ENCODE data around the gene JPH4. TPM values are rescaled to one million over a fixed set of nuclear protein-coding genes. Genes with fewer than 3 reads are reported as not detected.

JPH4 gene
- total RNA-seq, 1 experiment from 2014 or later, result 0.15 TPM

DNA sequence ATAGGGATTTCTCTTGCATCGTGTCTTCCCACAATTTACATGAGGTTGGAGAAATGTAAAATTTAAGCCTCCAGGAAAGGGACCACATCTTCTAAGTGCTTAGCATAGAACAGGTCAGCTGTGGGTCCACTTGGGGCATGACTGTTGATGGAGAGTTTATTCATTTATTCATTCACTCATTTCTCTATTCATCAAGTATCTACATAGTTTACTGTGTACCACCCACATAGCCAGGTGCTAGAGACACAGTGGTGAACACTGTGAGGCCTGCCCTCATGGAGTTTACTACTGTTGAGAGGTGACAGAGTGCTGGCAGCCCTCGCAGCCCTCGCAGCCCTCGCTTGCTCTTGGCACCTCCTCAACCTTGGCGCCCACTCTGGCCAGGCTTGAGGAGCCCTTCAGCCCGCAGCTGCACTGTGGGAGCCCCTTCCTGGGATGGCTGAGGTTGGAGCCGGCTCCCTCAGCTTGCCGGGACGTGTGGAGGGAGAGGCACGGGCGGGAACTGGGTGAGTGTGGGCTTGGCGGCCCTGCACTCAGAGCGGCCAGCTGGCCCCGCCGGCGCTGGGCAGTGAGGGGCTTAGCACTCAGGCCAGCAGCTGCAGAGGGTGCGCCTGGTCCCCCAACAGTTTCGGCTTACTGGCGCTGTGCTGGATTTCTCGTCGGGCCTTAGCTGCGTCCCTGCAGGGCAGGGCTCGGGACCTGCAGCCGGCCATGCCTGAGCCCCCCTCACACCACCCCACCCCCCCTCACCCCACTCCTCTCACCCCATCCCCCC, 1.7 kb upstream of the JPH4 start:
- no peak overlapping the region for H3K27ac ChIP-seq (ENCODE audit: low read depth, low read length)
- no peak overlapping the region for H3K4me2 ChIP-seq (ENCODE audit: low read length)
- H3K27me3 ChIP-seq (ENCODE audit: insufficient read depth, low read length), result no peaks in the 10 kb centered on the region
- H2AFZ ChIP-seq (ENCODE audit: low read depth, low read length, poor library complexity, severe bottlenecking), result no peak overlapping the region
- no peaks in the 10 kb centered on the region for H3K4me1 ChIP-seq (ENCODE audit: control insufficient read depth in 1 of 2, insufficient read depth in 2 of 2, low read length in 2 of 2)
- BruUV-seq (replicated peaks), result no TSS peak
- H3K36me3 ChIP-seq (ENCODE audit: control insufficient read depth in 1 of 2, insufficient read depth in 2 of 2, low read length in 2 of 2), result no peaks in the 10 kb centered on the region
- no peaks in the 10 kb centered on the region for H3K79me2 ChIP-seq (ENCODE audit: insufficient read depth, low read length)
- no peaks in the 10 kb centered on the region for H4K20me1 ChIP-seq (ENCODE audit: insufficient read depth)
- TF ChIP-seq EZH2 (IDR thresholded peaks at IDR 0.05) (no peak), ELF1 (IDR thresholded peaks at IDR 0.05; ENCODE audit: borderline replicate concordance, low read depth) (no peak), EGR1 (IDR thresholded peaks at IDR 0.05; ENCODE audit: low read depth) (no peak), SRF (IDR thresholded peaks at IDR 0.05; ENCODE audit: low read depth) (no peak), ZNF274 (IDR thresholded peaks at IDR 0.05; ENCODE audit: low read depth, low read length) (no peak), EZH2phosphoT487 (IDR thresholded peaks at IDR 0.05; ENCODE audit: borderline replicate concordance) (no peak)
- no peaks in the 10 kb centered on the region for H3K9me2 ChIP-seq (ENCODE audit: insufficient read depth)
- no peaks in the 10 kb centered on the region for H3K9me3 ChIP-seq (ENCODE audit: control insufficient read depth in 1 of 2, insufficient read depth in 1 of 2, low read depth in 1 of 2, low read length in 2 of 2)
- POLR2A ChIA-PET, result no interaction called here
- no peak overlapping the region for H3K4me3 ChIP-seq (replicated peaks in 1 of 2; ENCODE audit: low read depth in 1 of 2, low read length in 2 of 2)
- DNase-seq (ENCODE audit: low read depth, low spot score) (no peak), ATAC-seq (no peak)
- RAD21 ChIA-PET (ENCODE audit: low non-redundant PET in 1 of 2, low total read pairs in 2 of 2, uncharacterized antibody in 2 of 2, unreplicated experiment in 2 of 2), result no interaction called here
- no peak overlapping the region for H3K9ac ChIP-seq (ENCODE audit: low read length)
- intact Hi-C loops (cut with micrococcal nuclease), result no loop called here
- CTCF ChIA-PET, result interaction anchor here (1.1 to 1.2 kb wide), 2 partner anchors 8 to 11 kb away, joined by 3 to 5 read pairs; no protein-coding TSS in a partner anchor

DNA sequence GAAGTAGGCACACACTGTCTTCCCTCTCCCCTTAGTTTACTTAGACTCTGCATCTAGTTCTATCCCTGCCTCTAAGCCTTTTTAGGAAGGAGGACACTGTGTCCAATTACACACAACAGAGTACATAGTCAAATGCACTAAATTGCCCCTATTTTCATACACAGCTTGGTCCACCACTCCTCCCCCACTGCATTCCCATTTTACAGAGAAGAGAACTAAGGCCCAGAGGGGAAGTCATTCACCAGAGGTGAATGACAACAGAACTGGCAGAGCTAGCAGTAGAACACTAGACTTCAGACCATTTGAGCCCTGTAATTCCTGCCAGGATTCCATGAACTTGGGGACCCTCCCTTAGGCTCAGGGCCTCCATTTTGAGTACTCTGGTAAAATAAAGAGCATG, 1.1 kb upstream of the JPH4 start:
- RAD21 ChIA-PET (ENCODE audit: low non-redundant PET in 1 of 2, low total read pairs in 2 of 2, uncharacterized antibody in 2 of 2, unreplicated experiment in 2 of 2), result no interaction called here
- Histone ChIP-seq H3K9me3 (ENCODE audit: control insufficient read depth in 1 of 2, insufficient read depth in 1 of 2, low read depth in 1 of 2, low read length in 2 of 2) (no peaks in the 10 kb centered on the region), H3K27ac (ENCODE audit: low read depth, low read length) (no peak overlapping the region), H3K4me2 (ENCODE audit: low read length) (no peak overlapping the region), H3K9me2 (ENCODE audit: insufficient read depth) (no peaks in the 10 kb centered on the region), H3K9ac (ENCODE audit: low read length) (no peak overlapping the region), H2AFZ (ENCODE audit: low read depth, low read length, poor library complexity, severe bottlenecking) (no peak overlapping the region), H3K4me3 (replicated peaks in 1 of 2; ENCODE audit: low read depth in 1 of 2, low read length in 2 of 2) (no peak overlapping the region), H3K36me3 (ENCODE audit: control insufficient read depth in 1 of 2, insufficient read depth in 2 of 2, low read length in 2 of 2) (no peaks in the 10 kb centered on the region), H3K4me1 (ENCODE audit: control insufficient read depth in 1 of 2, insufficient read depth in 2 of 2, low read length in 2 of 2) (no peaks in the 10 kb centered on the region), H3K27me3 (ENCODE audit: insufficient read depth, low read length) (no peaks in the 10 kb centered on the region), H3K79me2 (ENCODE audit: insufficient read depth, low read length) (no peaks in the 10 kb centered on the region), H4K20me1 (ENCODE audit: insufficient read depth) (no peaks in the 10 kb centered on the region)
- intact Hi-C loops (cut with micrococcal nuclease), result no loop called here
- no peak for TF ChIP-seq CBX3 (IDR thresholded peaks at IDR 0.05; ENCODE audit: low read depth)
- no peak for ATAC-seq
- BruUV-seq (replicated peaks), result no TSS peak
- POLR2A ChIA-PET, result no interaction called here
- DNase-seq (ENCODE audit: low read depth, low spot score), result no peak
- CTCF ChIA-PET, result no interaction called here
